Osteoblast (primary cell): ENCODE results near the gene PRADC1. TPM values are rescaled to one million over a fixed set of nuclear protein-coding genes. Genes with fewer than 3 reads are reported as not detected.

Source experiments
- DNase-seq: peaks from one replicate; pipeline ENCODE4 v3.0.0; 2011; ENCODE audit warnings: low spot score, mixed read lengths; ENCODE audit not compliant: insufficient read length; ENCODE audit errors: missing footprints
- H2AFZ ChIP-seq: 2 replicates; pipeline ENCODE4 v1.6.0; 2011; ENCODE audit warnings: mild to moderate bottlenecking, low read length
- H3K27ac ChIP-seq: 2 replicates; pipeline ENCODE4 v1.5.1; 2011; ENCODE audit warnings: mild to moderate bottlenecking, low read depth, low read length, moderate library complexity
- H3K27me3 ChIP-seq: 2 replicates; pipeline ENCODE4 v1.6.0; 2012; ENCODE audit warnings: mild to moderate bottlenecking, control low read depth, inconsistent platforms, low read length, moderate library complexity; ENCODE audit not compliant: insufficient read depth
- H3K36me3 ChIP-seq: 2 replicates; pipeline ENCODE4 v1.5.1; 2011; ENCODE audit warnings: mild to moderate bottlenecking, low read length, control low read depth, moderate library complexity; ENCODE audit not compliant: insufficient read depth
- H3K4me1 ChIP-seq: 2 replicates; pipeline ENCODE4 v1.5.1; 2011; ENCODE audit warnings: mild to moderate bottlenecking, low read length, control low read depth, moderate library complexity; ENCODE audit not compliant: insufficient read depth
- H3K4me2 ChIP-seq: 2 replicates; pipeline ENCODE4 v1.6.0; 2011; ENCODE audit warnings: mild to moderate bottlenecking, low read length; ENCODE audit not compliant: insufficient read depth
- H3K4me3 ChIP-seq: fragments of 200-600 bp; sonication (generic); 3 replicates; pipeline ENCODE4 v1.5.1; 2012; ENCODE audit warnings: mild to moderate bottlenecking, low read length, inconsistent platforms; ENCODE audit not compliant: insufficient read depth
- H3K79me2 ChIP-seq: 2 replicates; pipeline ENCODE4 v1.6.0; 2012; ENCODE audit warnings: mild to moderate bottlenecking, low read length, control low read depth, inconsistent platforms; ENCODE audit not compliant: insufficient read depth
- H3K9me3 ChIP-seq: 2 replicates; pipeline ENCODE4 v1.5.1; 2011; ENCODE audit warnings: low read depth, low read length, control low read depth
- H4K20me1 ChIP-seq: 2 replicates; pipeline ENCODE4 v1.6.0; 2012; ENCODE audit warnings: mild to moderate bottlenecking, low read length, control low read depth; ENCODE audit not compliant: insufficient read depth
- total RNA-seq: library from RNA; depleted of rRNA; stranded (reverse); fragments of >200 nt; gene quantifications from 2 replicates; pipeline ENCODE4 v1.2.3, GENCODE V29; 2012
- TF ChIP-seq, protein P1 (sequence below): IDR thresholded peaks from 2 replicates; pipeline ENCODE4 v1.5.1; 2011; ENCODE audit warnings: mild to moderate bottlenecking, low read depth, low read length, moderate library complexity; ENCODE audit errors: extremely low read depth

Gene PRADC1
- total RNA-seq, 1 donor, result 15.9 TPM

DNA sequence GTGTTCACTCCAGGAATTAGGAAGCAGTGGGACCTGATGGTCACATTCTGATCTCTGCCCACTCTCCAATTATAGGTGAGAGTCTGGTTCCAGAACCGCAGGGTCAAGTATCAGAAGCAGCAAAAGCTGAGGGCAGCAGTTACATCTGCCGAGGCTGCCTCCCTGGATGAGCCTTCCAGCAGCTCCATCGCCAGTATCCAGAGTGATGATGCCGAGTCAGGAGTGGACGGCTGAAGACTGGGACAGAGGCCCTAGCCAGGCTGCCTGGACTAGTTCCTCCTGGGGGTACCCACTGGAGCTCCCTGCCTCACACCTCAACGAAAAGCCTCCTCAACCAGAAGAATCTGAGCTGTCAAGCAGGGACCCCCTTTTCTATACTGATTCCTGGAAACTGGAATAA is 22.3 kb downstream of the PRADC1 start:
- Histone ChIP-seq H3K9me3 (no peaks in the 10 kb centered on the region), H3K27ac (no peak overlapping the region), H3K79me2 (peaks cover 19% of the 10 kb centered on the region), H3K36me3 (no peaks in the 10 kb centered on the region), H3K4me3 (no peak overlapping the region), H3K27me3 (peaks cover 9% of the 10 kb centered on the region), H3K4me2 (no peak overlapping the region), H4K20me1 (no peaks in the 10 kb centered on the region), H2AFZ (no peak overlapping the region), H3K4me1 (peaks cover 17% of the 10 kb centered on the region)
- TF ChIP-seq, protein P1, sequence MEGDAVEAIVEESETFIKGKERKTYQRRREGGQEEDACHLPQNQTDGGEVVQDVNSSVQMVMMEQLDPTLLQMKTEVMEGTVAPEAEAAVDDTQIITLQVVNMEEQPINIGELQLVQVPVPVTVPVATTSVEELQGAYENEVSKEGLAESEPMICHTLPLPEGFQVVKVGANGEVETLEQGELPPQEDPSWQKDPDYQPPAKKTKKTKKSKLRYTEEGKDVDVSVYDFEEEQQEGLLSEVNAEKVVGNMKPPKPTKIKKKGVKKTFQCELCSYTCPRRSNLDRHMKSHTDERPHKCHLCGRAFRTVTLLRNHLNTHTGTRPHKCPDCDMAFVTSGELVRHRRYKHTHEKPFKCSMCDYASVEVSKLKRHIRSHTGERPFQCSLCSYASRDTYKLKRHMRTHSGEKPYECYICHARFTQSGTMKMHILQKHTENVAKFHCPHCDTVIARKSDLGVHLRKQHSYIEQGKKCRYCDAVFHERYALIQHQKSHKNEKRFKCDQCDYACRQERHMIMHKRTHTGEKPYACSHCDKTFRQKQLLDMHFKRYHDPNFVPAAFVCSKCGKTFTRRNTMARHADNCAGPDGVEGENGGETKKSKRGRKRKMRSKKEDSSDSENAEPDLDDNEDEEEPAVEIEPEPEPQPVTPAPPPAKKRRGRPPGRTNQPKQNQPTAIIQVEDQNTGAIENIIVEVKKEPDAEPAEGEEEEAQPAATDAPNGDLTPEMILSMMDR, result no peak
- no peak for DNase-seq

GRCh38 chr2:73210019-73210418 is 23.0 kb downstream of the PRADC1 start:
- TF ChIP-seq, protein P1, result no peak
- peak; percentile 57 for DNase-seq
- Histone ChIP-seq H3K27me3 (peaks cover 14% of the 10 kb centered on the region), H3K9me3 (no peaks in the 10 kb centered on the region), H3K4me3 (no peak overlapping the region), H3K4me2 (no peak overlapping the region), H2AFZ (no peak overlapping the region), H4K20me1 (no peaks in the 10 kb centered on the region), H3K27ac (no peak overlapping the region), H3K4me1 (peaks cover 13% of the 10 kb centered on the region), H3K36me3 (no peaks in the 10 kb centered on the region), H3K79me2 (peaks cover 12% of the 10 kb centered on the region)

- Histone ChIP-seq H3K36me3 (no peaks in the 10 kb centered on the region), H3K9me3 (no peaks in the 10 kb centered on the region), H3K79me2 (no peaks in the 10 kb centered on the region), H3K27ac (no peak overlapping the region), H4K20me1 (no peaks in the 10 kb centered on the region), H3K4me2 (no peak overlapping the region), H3K4me3 (no peak overlapping the region), H3K4me1 (peaks cover 7% of the 10 kb centered on the region), H3K27me3 (peaks cover 24% of the 10 kb centered on the region), H2AFZ (no peak overlapping the region)
- DNase-seq, result no peak
- TF ChIP-seq, protein P1, result no peak
These were observed 24.8 kb downstream of the PRADC1 start for GRCh38 chr2:73208258-73208657.

DNA sequence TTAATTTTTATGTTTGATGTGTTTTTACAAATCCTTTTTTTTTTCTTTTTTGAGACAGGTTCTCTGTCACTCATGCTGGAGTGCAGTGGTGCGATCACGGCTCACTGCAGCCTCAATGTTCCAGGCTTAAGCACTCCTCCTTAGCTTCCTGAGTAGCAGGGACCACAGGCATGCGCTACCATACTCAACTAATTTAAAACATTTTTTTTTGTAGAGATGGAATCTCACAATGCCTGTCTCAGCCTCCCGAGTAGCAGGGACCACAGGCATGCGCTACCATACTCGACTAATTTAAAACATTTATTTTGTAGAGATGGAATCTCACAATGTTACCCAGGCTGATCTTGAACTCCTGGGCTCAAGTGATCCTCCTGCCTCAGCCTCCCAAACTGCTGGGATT is 27.4 kb downstream of the PRADC1 start:
- DNase-seq, result no peak
- no peaks in the 10 kb centered on the region for H4K20me1 ChIP-seq
- no peak overlapping the region for H2AFZ ChIP-seq
- no peaks in the 10 kb centered on the region for H3K4me1 ChIP-seq
- no peak overlapping the region for H3K27ac ChIP-seq
- no peaks in the 10 kb centered on the region for H3K9me3 ChIP-seq
- H3K36me3 ChIP-seq, result no peaks in the 10 kb centered on the region
- H3K4me3 ChIP-seq, result no peak overlapping the region
- H3K79me2 ChIP-seq, result no peaks in the 10 kb centered on the region
- no peak overlapping the region for H3K4me2 ChIP-seq
- H3K27me3 ChIP-seq, result peaks cover 50% of the 10 kb centered on the region
- TF ChIP-seq, protein P1, result no peak
